Choroid plexus epithelial cell (primary cell): ENCODE measurements around the gene CD28.
A peak's percentile ranks its signal among the peaks of the same experiment; 100 is the strongest.

Experiments
- DNase-seq: peaks from one replicate; pipeline ENCODE4 v3.0.0-alpha.2; 2010; ENCODE audit warnings: low read depth
- H3K4me3 ChIP-seq: 2 replicates; pipeline ENCODE4 v1.5.1; 2011; ENCODE audit warnings: low read depth, mild to moderate bottlenecking, control low read depth, low read length, moderate library complexity
- CTCF ChIP-seq: conservative IDR thresholded peaks from 2 replicates; pipeline ENCODE4 v1.5.1; 2011; ENCODE audit warnings: low read depth, mild to moderate bottlenecking, control low read depth, inconsistent platforms, low read length, moderate library complexity

The CD28 gene

GRCh38 chr2:203685081-203685621, 21.3 kb upstream of the CD28 start:
- no peak for TF ChIP-seq CTCF
- no peak overlapping the region for H3K4me3 ChIP-seq
- DNase-seq = peak; percentile 97

- DNase-seq = no peak
- TF ChIP-seq CTCF = no peak
- H3K4me3 ChIP-seq = no peak overlapping the region
Measured at GRCh38 chr2:203685789-203686420, 20.5 kb upstream of the CD28 start.

DNA sequence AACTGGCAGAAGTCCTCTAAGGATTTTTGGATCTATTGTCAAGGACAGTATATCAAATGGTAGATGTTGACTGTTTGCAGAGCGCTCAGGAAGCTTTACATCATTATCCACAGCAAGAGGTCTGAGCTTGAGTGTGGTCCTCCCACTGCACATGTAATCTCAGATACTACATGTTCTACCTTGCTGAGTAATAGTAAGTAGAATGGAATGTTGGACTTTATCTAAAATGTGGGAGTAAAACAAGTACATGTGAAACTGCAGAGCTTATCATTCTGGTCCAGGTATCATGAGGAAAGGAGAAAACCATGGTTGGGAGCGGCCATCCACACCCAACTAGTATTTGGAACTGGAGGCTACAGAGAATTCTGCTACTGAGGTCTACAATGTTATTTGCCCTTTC, 19.3 kb upstream of the CD28 start:
- no peak overlapping the region for H3K4me3 ChIP-seq
- peak; percentile 80 for DNase-seq
- TF ChIP-seq CTCF = no peak

DNA sequence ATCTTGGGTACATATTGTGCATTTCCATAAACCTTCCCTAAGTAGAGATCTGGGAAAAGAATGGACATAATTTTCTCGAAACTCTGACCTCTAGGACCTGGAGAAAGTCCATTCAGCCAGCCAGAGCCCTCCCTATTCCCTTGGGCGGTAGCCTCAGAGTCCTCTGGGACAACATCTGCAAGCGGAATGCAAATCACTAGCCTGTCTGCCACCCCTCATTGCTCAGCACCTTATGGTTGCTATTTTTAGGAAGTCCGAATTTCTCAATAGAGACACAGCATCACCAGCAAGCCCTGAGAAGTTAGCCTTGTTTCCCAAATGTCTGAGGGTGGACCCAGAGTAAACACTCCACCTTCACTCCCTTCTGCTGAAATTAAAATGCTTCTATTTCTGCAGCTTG, 17.6 kb upstream of the CD28 start:
- no peak overlapping the region for H3K4me3 ChIP-seq
- no peak for TF ChIP-seq CTCF
- peak; percentile 93 for DNase-seq

- DNase-seq = no peak
- no peak overlapping the region for H3K4me3 ChIP-seq
- TF ChIP-seq CTCF = no peak
Measured at GRCh38 chr2:203689426-203690116, 16.9 kb upstream of the CD28 start.

DNA sequence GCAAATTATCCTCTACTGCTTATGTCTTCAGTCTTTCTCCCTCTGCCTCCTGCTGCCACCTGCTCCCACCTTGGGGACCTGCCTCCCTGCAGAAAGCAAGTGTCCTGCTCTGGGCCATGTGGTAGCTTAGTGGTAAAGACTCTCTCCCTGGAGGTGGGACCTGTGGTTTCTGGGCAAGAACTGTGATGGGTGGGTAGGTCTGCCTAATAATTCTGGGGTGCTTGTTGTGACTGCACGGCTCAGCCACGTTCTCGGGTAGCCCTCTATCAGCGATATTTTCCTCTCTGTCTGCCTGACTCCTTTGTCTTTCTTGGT, 16.4 kb upstream of the CD28 start:
- no peak overlapping the region for H3K4me3 ChIP-seq
- TF ChIP-seq CTCF = no peak
- DNase-seq = no peak
